WTC11 (cell line): ENCODE measurements around the gene HVCN1.

Experiments
- ATF1 ChIP-seq: sonication (generic); formaldehyde crosslinking; IDR thresholded peaks from 2 replicates; pipeline ENCODE4 v1.8.1; 2023; ENCODE audit warnings: mild to moderate bottlenecking, moderate library complexity, missing genetic modification reagents
- FOXP1 ChIP-seq: sonication (generic); formaldehyde crosslinking; IDR thresholded peaks from 2 replicates; pipeline ENCODE4 v1.8.0; 2022; ENCODE audit warnings: missing genetic modification reagents, mild to moderate bottlenecking, moderate library complexity, borderline replicate concordance
- JUN ChIP-seq: sonication (generic); formaldehyde crosslinking; IDR thresholded peaks from 2 replicates; pipeline ENCODE4 v1.8.0; 2023; ENCODE audit warnings: mild to moderate bottlenecking, missing genetic modification reagents
- MYBL2 ChIP-seq: sonication (generic); formaldehyde crosslinking; IDR thresholded peaks from 2 replicates; pipeline ENCODE4 v1.8.1; 2023; ENCODE audit warnings: mild to moderate bottlenecking, moderate library complexity, missing genetic modification reagents
- NR2C2 ChIP-seq: sonication (generic); formaldehyde crosslinking; IDR thresholded peaks from 2 replicates; pipeline ENCODE4 v1.8.0; 2022; ENCODE audit warnings: mild to moderate bottlenecking, missing genetic modification reagents
- SMAD4 ChIP-seq: sonication (generic); formaldehyde crosslinking; IDR thresholded peaks from 2 replicates; pipeline ENCODE4 v1.8.0; 2022; ENCODE audit warnings: mild to moderate bottlenecking, missing genetic modification reagents
- SP1 ChIP-seq: sonication (generic); formaldehyde crosslinking; conservative IDR thresholded peaks from 2 replicates; pipeline ENCODE4 v1.8.1; 2022; ENCODE audit warnings: missing genetic modification reagents
- ZBTB21 ChIP-seq: sonication (generic); formaldehyde crosslinking; IDR thresholded peaks from 2 replicates; pipeline ENCODE4 v1.8.1; 2023; ENCODE audit warnings: mild to moderate bottlenecking, missing genetic modification reagents, borderline replicate concordance
- ZNF416 ChIP-seq: fragments of 250-450 bp; sonication (Bioruptor Pico); IDR thresholded peaks from 2 replicates; pipeline ENCODE4 v1.9.0; 2021; ENCODE audit warnings: mild to moderate bottlenecking, inconsistent platforms
- TF ChIP-seq, protein P1 (sequence below): sonication (generic); formaldehyde crosslinking; conservative IDR thresholded peaks from 2 replicates; pipeline ENCODE4 v1.8.1; 2022; ENCODE audit warnings: mild to moderate bottlenecking, missing genetic modification reagents
- TF ChIP-seq, protein P2 (sequence below): fragments of 200-600 bp; IDR thresholded peaks from 2 replicates; pipeline ENCODE4 v1.8.0; 2022; ENCODE audit warnings: antibody characterized with exemption
- TF ChIP-seq, protein P3 (sequence below): sonication (generic); formaldehyde crosslinking; IDR thresholded peaks from 2 replicates; pipeline ENCODE4 v1.8.0; 2022; ENCODE audit warnings: missing genetic modification reagents
- TF ChIP-seq, protein P4 (sequence below): sonication (generic); formaldehyde crosslinking; IDR thresholded peaks from 2 replicates; pipeline ENCODE4 v1.8.0; 2022; ENCODE audit warnings: mild to moderate bottlenecking, missing genetic modification reagents
- TF ChIP-seq, protein P5 (sequence below): sonication (generic); formaldehyde crosslinking; IDR thresholded peaks from 2 replicates; pipeline ENCODE4 v1.8.1; 2022; ENCODE audit warnings: missing genetic modification reagents, borderline replicate concordance

DNA sequence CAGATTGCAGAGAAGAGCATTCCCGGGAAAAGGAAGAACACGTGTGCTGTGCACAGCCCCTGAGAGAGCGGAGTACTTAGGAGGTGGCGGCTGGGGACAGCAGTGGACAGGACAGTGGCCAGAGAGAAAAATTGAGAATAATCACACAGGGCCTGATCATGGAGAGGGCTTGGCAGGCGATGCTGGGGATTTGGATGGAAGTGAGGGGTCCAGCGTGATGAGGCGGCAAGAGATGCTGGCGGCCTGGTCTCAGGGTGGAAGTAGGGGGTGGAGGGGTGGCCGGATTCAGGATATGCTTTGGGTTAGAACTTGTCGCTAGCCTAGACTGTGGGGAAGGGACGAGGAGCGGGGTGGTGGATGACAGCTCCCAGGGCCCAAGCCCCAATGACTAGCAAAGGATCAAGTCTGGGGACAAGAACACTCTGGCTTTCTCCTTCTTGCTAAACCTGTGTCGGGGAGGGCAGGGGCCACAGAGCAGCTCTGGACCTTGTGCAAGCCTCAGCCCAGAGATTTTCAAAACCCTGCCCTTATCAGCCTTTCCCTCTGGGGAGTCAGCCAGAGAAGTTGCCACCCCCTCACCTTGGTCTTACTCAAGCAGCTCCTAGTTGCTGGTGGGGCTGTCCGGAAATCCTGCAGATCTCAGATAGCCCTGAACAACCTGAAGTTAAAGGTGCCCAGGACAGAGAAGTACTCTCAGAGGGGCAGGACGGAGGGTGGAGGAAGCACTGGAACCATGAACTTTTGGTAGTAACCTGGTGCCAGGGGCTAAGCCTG, 1.3 kb downstream of the HVCN1 start:
- TF ChIP-seq, protein P1, sequence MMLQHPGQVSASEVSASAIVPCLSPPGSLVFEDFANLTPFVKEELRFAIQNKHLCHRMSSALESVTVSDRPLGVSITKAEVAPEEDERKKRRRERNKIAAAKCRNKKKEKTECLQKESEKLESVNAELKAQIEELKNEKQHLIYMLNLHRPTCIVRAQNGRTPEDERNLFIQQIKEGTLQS: no peak
- TF ChIP-seq, protein P2, sequence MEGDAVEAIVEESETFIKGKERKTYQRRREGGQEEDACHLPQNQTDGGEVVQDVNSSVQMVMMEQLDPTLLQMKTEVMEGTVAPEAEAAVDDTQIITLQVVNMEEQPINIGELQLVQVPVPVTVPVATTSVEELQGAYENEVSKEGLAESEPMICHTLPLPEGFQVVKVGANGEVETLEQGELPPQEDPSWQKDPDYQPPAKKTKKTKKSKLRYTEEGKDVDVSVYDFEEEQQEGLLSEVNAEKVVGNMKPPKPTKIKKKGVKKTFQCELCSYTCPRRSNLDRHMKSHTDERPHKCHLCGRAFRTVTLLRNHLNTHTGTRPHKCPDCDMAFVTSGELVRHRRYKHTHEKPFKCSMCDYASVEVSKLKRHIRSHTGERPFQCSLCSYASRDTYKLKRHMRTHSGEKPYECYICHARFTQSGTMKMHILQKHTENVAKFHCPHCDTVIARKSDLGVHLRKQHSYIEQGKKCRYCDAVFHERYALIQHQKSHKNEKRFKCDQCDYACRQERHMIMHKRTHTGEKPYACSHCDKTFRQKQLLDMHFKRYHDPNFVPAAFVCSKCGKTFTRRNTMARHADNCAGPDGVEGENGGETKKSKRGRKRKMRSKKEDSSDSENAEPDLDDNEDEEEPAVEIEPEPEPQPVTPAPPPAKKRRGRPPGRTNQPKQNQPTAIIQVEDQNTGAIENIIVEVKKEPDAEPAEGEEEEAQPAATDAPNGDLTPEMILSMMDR: no peak
- TF ChIP-seq JUN: no peak
- TF ChIP-seq, protein P3, sequence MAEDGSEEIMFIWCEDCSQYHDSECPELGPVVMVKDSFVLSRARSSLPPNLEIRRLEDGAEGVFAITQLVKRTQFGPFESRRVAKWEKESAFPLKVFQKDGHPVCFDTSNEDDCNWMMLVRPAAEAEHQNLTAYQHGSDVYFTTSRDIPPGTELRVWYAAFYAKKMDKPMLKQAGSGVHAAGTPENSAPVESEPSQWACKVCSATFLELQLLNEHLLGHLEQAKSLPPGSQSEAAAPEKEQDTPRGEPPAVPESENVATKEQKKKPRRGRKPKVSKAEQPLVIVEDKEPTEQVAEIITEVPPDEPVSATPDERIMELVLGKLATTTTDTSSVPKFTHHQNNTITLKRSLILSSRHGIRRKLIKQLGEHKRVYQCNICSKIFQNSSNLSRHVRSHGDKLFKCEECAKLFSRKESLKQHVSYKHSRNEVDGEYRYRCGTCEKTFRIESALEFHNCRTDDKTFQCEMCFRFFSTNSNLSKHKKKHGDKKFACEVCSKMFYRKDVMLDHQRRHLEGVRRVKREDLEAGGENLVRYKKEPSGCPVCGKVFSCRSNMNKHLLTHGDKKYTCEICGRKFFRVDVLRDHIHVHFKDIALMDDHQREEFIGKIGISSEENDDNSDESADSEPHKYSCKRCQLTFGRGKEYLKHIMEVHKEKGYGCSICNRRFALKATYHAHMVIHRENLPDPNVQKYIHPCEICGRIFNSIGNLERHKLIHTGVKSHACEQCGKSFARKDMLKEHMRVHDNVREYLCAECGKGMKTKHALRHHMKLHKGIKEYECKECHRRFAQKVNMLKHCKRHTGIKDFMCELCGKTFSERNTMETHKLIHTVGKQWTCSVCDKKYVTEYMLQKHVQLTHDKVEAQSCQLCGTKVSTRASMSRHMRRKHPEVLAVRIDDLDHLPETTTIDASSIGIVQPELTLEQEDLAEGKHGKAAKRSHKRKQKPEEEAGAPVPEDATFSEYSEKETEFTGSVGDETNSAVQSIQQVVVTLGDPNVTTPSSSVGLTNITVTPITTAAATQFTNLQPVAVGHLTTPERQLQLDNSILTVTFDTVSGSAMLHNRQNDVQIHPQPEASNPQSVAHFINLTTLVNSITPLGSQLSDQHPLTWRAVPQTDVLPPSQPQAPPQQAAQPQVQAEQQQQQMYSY (CRISPR knock-in tag): no peak
- TF ChIP-seq FOXP1: no peak
- no peak for TF ChIP-seq ATF1 (CRISPR knock-in tag)
- TF ChIP-seq ZBTB21 (CRISPR knock-in tag): no peak
- no peak for TF ChIP-seq ZNF416 (CRISPR knock-in tag)
- TF ChIP-seq NR2C2 (CRISPR knock-in tag): no peak
- TF ChIP-seq MYBL2: no peak
- TF ChIP-seq SMAD4 (CRISPR knock-in tag): no peak
- TF ChIP-seq, protein P4, sequence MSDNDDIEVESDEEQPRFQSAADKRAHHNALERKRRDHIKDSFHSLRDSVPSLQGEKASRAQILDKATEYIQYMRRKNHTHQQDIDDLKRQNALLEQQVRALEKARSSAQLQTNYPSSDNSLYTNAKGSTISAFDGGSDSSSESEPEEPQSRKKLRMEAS (CRISPR knock-in tag): no peak
- TF ChIP-seq, protein P5, sequence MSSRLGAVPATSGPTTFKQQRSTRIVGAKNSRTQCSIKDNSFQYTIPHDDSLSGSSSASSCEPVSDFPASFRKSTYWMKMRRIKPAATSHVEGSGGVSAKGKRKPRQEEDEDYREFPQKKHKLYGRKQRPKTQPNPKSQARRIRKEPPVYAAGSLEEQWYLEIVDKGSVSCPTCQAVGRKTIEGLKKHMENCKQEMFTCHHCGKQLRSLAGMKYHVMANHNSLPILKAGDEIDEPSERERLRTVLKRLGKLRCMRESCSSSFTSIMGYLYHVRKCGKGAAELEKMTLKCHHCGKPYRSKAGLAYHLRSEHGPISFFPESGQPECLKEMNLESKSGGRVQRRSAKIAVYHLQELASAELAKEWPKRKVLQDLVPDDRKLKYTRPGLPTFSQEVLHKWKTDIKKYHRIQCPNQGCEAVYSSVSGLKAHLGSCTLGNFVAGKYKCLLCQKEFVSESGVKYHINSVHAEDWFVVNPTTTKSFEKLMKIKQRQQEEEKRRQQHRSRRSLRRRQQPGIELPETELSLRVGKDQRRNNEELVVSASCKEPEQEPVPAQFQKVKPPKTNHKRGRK (CRISPR knock-in tag): no peak
- no peak for TF ChIP-seq SP1
